IPS-18a (cell line): ENCODE measurements around the gene STX16.

ENCODE experiments used
- H3K27ac ChIP-seq: one replicate; pipeline ENCODE4 v1.5.1; 2013; ENCODE audit warnings: low read length
- H3K27me3 ChIP-seq: one replicate; pipeline ENCODE4 v1.6.1; 2013; ENCODE audit warnings: mild to moderate bottlenecking, low read length; ENCODE audit not compliant: control insufficient read depth, insufficient read depth
- H3K36me3 ChIP-seq: one replicate; pipeline ENCODE4 v1.6.1; 2013; ENCODE audit warnings: low read depth, low read length; ENCODE audit not compliant: control insufficient read depth
- H3K4me1 ChIP-seq: one replicate; pipeline ENCODE4 v1.6.1; 2013; ENCODE audit warnings: low read depth, low read length; ENCODE audit not compliant: control insufficient read depth
- H3K4me3 ChIP-seq: one replicate; pipeline ENCODE4 v1.5.1; 2013; ENCODE audit warnings: low read length
- H3K9ac ChIP-seq: one replicate; pipeline ENCODE4 v1.6.1; 2013; ENCODE audit warnings: mild to moderate bottlenecking, low read length, moderate library complexity
- H3K9me3 ChIP-seq: one replicate; pipeline ENCODE4 v1.6.1; 2013; ENCODE audit warnings: low read depth, low read length; ENCODE audit not compliant: control insufficient read depth

The STX16 gene

GRCh38 chr20:58690396-58691135 is 39.5 kb downstream of the STX16 start:
- Histone ChIP-seq H3K4me1 (peaks cover 14% of the 10 kb centered on the region), H3K36me3 (no peaks in the 10 kb centered on the region), H3K27me3 (no peaks in the 10 kb centered on the region), H3K27ac (no peak overlapping the region), H3K4me3 (no peak overlapping the region), H3K9me3 (no peaks in the 10 kb centered on the region), H3K9ac (no peak overlapping the region)

- Histone ChIP-seq H3K9me3 (no peaks in the 10 kb centered on the region), H3K4me3 (no peak overlapping the region), H3K27me3 (no peaks in the 10 kb centered on the region), H3K9ac (no peak overlapping the region), H3K4me1 (peaks cover 14% of the 10 kb centered on the region), H3K36me3 (peaks cover 6% of the 10 kb centered on the region), H3K27ac (no peak overlapping the region)
Measured at GRCh38 chr20:58691773-58692578, 40.9 kb downstream of the STX16 start.

GRCh38 chr20:58692579-58693225 is 41.6 kb downstream of the STX16 start, which contains the start of gene NPEPL1:
NPEPL1 (plus strand) TSS chr20:58692800; CDS start chr20:58692901, 101 bp downstream.
- Histone ChIP-seq H3K27ac (no peak within 1 kb of the TSS), H3K4me1 (peaks cover 14% of the 10 kb centered on the region), H3K36me3 (peaks cover 12% of the 10 kb centered on the region), H3K4me3 (no peak within 1 kb of the TSS), H3K9me3 (no peaks in the 10 kb centered on the region), H3K27me3 (no peaks in the 10 kb centered on the region), H3K9ac (no peak within 1 kb of the TSS)

- H3K9ac ChIP-seq: no peak overlapping the region
- H3K27ac ChIP-seq: no peak overlapping the region
- peaks cover 14% of the 10 kb centered on the region for H3K36me3 ChIP-seq
- no peaks in the 10 kb centered on the region for H3K27me3 ChIP-seq
- H3K9me3 ChIP-seq: no peaks in the 10 kb centered on the region
- peaks cover 14% of the 10 kb centered on the region for H3K4me1 ChIP-seq
- no peak overlapping the region for H3K4me3 ChIP-seq
Measured at GRCh38 chr20:58693226-58694006, 42.3 kb downstream of the STX16 start.

GRCh38 chr20:58694241-58695083 is 43.4 kb downstream of the STX16 start:
- peaks cover 9% of the 10 kb centered on the region for H3K4me1 ChIP-seq
- peaks cover 22% of the 10 kb centered on the region for H3K36me3 ChIP-seq
- no peak overlapping the region for H3K4me3 ChIP-seq
- no peaks in the 10 kb centered on the region for H3K27me3 ChIP-seq
- no peak overlapping the region for H3K9ac ChIP-seq
- H3K27ac ChIP-seq: no peak overlapping the region
- no peaks in the 10 kb centered on the region for H3K9me3 ChIP-seq

- Histone ChIP-seq H3K4me1 (peaks cover 9% of the 10 kb centered on the region), H3K9me3 (no peaks in the 10 kb centered on the region), H3K27me3 (no peaks in the 10 kb centered on the region), H3K36me3 (peaks cover 30% of the 10 kb centered on the region), H3K4me3 (no peak overlapping the region), H3K27ac (no peak overlapping the region), H3K9ac (no peak overlapping the region)
Measured at GRCh38 chr20:58695084-58695722, 44.1 kb downstream of the STX16 start.

- H3K9ac ChIP-seq: no peak overlapping the region
- peaks cover 30% of the 10 kb centered on the region for H3K36me3 ChIP-seq
- H3K27me3 ChIP-seq: no peaks in the 10 kb centered on the region
- H3K4me3 ChIP-seq: no peak overlapping the region
- no peaks in the 10 kb centered on the region for H3K9me3 ChIP-seq
- peaks cover 7% of the 10 kb centered on the region for H3K4me1 ChIP-seq
- H3K27ac ChIP-seq: no peak overlapping the region
Measured at GRCh38 chr20:58695895-58696375, 44.9 kb downstream of the STX16 start.

- H3K4me3 ChIP-seq: no peak overlapping the region
- no peak overlapping the region for H3K9ac ChIP-seq
- H3K4me1 ChIP-seq: peaks cover 5% of the 10 kb centered on the region
- H3K9me3 ChIP-seq: no peaks in the 10 kb centered on the region
- no peaks in the 10 kb centered on the region for H3K27me3 ChIP-seq
- H3K36me3 ChIP-seq: peaks cover 30% of the 10 kb centered on the region
- no peak overlapping the region for H3K27ac ChIP-seq
Measured at GRCh38 chr20:58696411-58696961, 45.4 kb downstream of the STX16 start.

GRCh38 chr20:58697201-58697866 is 46.3 kb downstream of the STX16 start:
- Histone ChIP-seq H3K27me3 (no peaks in the 10 kb centered on the region), H3K27ac (no peak overlapping the region), H3K4me1 (no peaks in the 10 kb centered on the region), H3K4me3 (no peak overlapping the region), H3K36me3 (peaks cover 32% of the 10 kb centered on the region), H3K9ac (no peak overlapping the region), H3K9me3 (no peaks in the 10 kb centered on the region)
